ENCODE results near the gene SLC23A2. TPM values are rescaled to one million over a fixed set of nuclear protein-coding genes. Genes with fewer than 3 reads are reported as not detected.
"Not testable (repeated sequence)": the region's sequence is repeated elsewhere in the genome, so short reads cannot be mapped to it uniquely, and the experiment has no call there.

SLC23A2 gene
- total RNA-seq, 2 donors from 2014 or later = 21.0 to 39.1 TPM

DNA sequence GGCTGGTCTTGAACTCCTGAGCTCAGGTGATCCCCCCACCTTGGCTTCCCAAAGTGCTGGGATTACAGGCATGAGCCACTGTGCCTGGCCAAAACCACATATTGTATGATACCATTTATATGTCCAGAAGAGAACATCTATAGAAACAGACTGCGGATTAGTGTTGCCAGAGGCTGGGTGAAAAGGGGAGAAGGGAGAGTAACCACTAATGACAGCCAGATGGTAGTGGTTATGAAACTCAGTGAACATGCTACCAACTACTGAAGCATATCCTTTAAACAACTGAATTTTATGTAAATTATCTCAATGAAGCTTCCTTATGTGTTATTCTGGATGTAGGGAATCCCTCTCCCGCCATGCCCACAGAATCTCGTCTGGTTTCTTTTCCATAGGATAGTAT is 15.7 kb downstream of the SLC23A2 start:
- TF ChIP-seq POLR2AphosphoS5 (IDR thresholded peaks at IDR 0.05) (no peak), POLR2A (IDR thresholded peaks at IDR 0.05) (no peak)
- TF ChIP-seq, protein P1, sequence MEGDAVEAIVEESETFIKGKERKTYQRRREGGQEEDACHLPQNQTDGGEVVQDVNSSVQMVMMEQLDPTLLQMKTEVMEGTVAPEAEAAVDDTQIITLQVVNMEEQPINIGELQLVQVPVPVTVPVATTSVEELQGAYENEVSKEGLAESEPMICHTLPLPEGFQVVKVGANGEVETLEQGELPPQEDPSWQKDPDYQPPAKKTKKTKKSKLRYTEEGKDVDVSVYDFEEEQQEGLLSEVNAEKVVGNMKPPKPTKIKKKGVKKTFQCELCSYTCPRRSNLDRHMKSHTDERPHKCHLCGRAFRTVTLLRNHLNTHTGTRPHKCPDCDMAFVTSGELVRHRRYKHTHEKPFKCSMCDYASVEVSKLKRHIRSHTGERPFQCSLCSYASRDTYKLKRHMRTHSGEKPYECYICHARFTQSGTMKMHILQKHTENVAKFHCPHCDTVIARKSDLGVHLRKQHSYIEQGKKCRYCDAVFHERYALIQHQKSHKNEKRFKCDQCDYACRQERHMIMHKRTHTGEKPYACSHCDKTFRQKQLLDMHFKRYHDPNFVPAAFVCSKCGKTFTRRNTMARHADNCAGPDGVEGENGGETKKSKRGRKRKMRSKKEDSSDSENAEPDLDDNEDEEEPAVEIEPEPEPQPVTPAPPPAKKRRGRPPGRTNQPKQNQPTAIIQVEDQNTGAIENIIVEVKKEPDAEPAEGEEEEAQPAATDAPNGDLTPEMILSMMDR (IDR thresholded peaks at IDR 0.05) = no peak
- intact Hi-C loops (cut with DNase I) = no loop called here

DNA sequence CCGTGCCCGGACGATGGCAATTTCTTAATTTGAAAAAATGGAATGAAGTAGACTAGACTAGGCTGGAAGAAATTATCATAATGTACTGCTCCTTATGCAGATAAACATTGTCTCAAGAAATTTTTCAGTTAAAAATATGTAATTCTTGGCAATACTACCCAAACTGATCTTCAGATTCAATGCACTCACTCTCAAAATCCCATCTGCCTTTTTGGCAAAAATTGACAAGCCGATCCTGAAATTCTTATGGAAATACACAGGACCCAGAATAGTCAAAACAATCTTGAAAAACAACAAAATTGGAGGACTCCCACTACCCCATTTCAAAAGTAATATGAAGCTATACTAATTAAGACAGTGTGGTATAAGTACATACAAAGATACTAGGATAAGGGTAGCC is 19.0 kb downstream of the SLC23A2 start:
- Histone ChIP-seq H3K4me3 (no peak overlapping the region), H3K36me3 (no peaks in the 10 kb centered on the region), H3K27me3 (replicated peaks; ENCODE audit: insufficient read depth) (no peaks in the 10 kb centered on the region), H3K27ac (no peak overlapping the region), H3K4me1 (replicated peaks) (no peaks in the 10 kb centered on the region), H3K9me3 (no peaks in the 10 kb centered on the region)
- WGBS = 94% methylated on average over 4 of the region's 4 CpGs
- TF ChIP-seq, protein P1 (IDR thresholded peaks at IDR 0.05) = no peak
- no peak for TF ChIP-seq POLR2AphosphoS5 (IDR thresholded peaks at IDR 0.05)
- TF ChIP-seq POLR2A (IDR thresholded peaks at IDR 0.05) = no peak
- DNase-seq (ENCODE audit: low spot score) = no peak
- intact Hi-C loops (cut with DNase I) = no loop called here

More for the DNA sequence above, 15.7 kb downstream of the SLC23A2 start:
- Histone ChIP-seq H3K4me3 (no peak overlapping the region), H3K36me3 (no peaks in the 10 kb centered on the region), H3K27ac (no peak overlapping the region), H3K4me1 (replicated peaks) (no peaks in the 10 kb centered on the region), H3K9me3 (no peaks in the 10 kb centered on the region), H3K27me3 (replicated peaks; ENCODE audit: insufficient read depth) (no peaks in the 10 kb centered on the region)
- 96% methylated on average over 3 of the region's 3 CpGs for WGBS
- DNase-seq (ENCODE audit: low spot score) = no peak

DNA sequence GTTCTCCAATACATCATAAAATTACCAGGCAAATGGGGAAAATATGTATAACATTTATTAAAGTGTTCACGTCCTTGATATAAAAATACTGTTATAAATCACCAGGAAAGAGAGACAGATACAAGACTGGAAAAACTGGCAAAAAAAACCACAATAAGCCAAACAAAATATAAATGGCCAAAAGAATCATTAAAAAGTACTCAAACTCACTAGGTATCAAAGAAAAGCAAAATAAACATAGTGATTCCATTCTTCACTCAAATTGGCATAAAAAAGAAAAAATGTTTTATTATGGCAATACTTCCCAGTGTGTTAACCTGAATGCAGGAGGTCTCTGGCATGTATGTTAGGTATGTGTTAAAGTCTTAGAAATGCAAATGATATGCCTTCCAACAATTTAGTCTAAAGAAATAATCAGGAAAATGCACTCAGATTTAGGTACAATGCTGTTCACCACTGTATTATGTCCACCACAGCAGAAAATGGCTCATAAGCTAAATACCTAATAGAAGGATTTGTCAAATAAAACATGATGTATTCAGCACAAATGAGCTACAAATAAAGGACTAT is 21.4 kb downstream of the SLC23A2 start:
- no peak for TF ChIP-seq POLR2A (IDR thresholded peaks at IDR 0.05)
- no peak for TF ChIP-seq POLR2AphosphoS5 (IDR thresholded peaks at IDR 0.05)
- TF ChIP-seq, protein P1 (IDR thresholded peaks at IDR 0.05) = no peak
- Histone ChIP-seq H3K27ac (no peak overlapping the region), H3K4me3 (no peak overlapping the region), H3K9me3 (no peaks in the 10 kb centered on the region), H3K36me3 (no peaks in the 10 kb centered on the region), H3K4me1 (replicated peaks) (no peaks in the 10 kb centered on the region), H3K27me3 (replicated peaks; ENCODE audit: insufficient read depth) (no peaks in the 10 kb centered on the region)
- intact Hi-C loops (cut with DNase I) = no loop called here
- DNase-seq (ENCODE audit: low spot score) = no peak
- 18% methylated on average over 1 of the region's 1 CpG for WGBS

DNA sequence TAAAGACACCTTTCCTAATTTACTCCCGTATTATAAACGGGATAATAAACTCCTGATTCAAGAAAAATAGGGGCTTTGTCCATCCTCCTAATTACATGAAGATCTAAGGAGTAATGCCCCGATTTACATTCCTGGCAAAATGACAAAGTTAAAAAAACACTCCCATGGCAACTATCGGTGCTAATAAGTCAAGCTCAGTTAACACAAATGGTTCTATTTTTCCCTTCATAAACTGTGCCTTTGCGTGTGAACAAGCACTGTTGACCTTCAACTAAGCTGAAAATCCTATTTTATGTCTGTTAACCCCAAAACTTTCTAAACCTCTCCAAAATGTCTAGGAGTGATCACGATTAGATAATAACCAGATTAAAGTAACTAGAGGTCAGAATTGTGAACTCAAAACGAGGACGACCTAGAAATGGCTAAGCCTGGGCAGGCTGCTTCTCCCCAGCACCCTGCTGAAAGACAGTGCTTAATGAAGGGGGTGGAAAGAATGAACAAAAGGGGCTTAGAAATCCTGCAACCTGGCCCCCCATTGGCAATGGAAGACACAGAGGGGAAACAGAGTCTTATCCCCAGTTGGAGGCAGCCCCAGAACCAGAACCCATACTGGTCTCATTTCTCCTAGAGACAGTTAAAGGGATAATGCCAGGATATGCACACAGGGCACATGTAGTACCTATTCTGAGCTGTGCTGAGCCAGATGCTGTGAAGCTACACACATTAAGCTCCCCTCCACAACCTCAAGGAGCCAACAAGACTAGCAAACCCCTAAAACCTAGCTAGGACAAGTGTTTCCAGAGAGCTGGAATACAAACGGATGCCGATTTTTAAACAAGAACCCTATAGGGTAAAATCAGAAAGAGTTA is 23.0 kb downstream of the SLC23A2 start:
- no peaks in the 10 kb centered on the region for H3K9me3 ChIP-seq
- TF ChIP-seq POLR2AphosphoS5 (IDR thresholded peaks at IDR 0.05) = no peak
- TF ChIP-seq POLR2A (IDR thresholded peaks at IDR 0.05) = no peak
- TF ChIP-seq, protein P1 (IDR thresholded peaks at IDR 0.05) = no peak
- no peak for DNase-seq (ENCODE audit: low spot score)
- no peaks in the 10 kb centered on the region for H3K4me1 ChIP-seq (replicated peaks)
- no peak overlapping the region for H3K4me3 ChIP-seq
- H3K27me3 ChIP-seq (replicated peaks; ENCODE audit: insufficient read depth) = no peaks in the 10 kb centered on the region
- intact Hi-C loops (cut with DNase I) = no loop called here
- H3K36me3 ChIP-seq = no peaks in the 10 kb centered on the region
- H3K27ac ChIP-seq = no peak overlapping the region
- 36% methylated on average over 10 of the region's 10 CpGs for WGBS

DNA sequence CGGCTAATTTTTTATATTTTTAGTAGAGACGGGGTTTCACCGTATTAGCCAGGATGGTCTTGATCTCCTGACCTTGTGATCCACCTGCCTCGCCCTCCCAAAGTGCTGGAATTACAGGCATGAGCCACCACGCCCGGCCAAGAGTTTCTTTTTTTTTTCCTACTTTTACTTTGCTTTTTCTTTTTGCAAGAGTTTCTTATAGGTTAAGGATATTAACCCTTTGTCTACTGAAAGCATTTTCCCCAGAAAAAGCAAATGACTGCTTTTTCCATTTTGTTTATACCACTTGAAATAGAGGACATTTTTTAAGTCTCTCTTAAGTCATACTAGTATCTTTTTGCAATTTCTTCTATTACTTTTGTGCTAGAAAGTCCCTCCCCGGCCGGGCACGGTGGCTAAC is 25.3 kb downstream of the SLC23A2 start:
- H3K9me3 ChIP-seq; H3K4me3 ChIP-seq; DNase-seq (ENCODE audit: low spot score); intact Hi-C loops (cut with DNase I); H3K27me3 ChIP-seq (replicated peaks; ENCODE audit: insufficient read depth); H3K4me1 ChIP-seq (replicated peaks); H3K27ac ChIP-seq; H3K36me3 ChIP-seq: not testable (repeated sequence)
- 93% methylated on average over 9 of the region's 9 CpGs for WGBS

Data from prostate gland (tissue), 2 donors.